B cell (primary cell): ENCODE results near the gene CCM2. TPM values are rescaled to one million over a fixed set of nuclear protein-coding genes. Genes with fewer than 3 reads are reported as not detected.

ENCODE experiments used
- ATAC-seq: fragments of 200-7000 bp; cut with Tn5 transposase; one replicate; pipeline ENCODE4 v1.10.0; 2021; ENCODE audit warnings: low read depth, mild to moderate bottlenecking, moderate number of reproducible peaks, moderate library complexity
- CTCF ChIA-PET: fragments of 350-600 bp; sonication (Branson Sonifier 250); formaldehyde crosslinking; loops from one replicate; lab custom pipeline; 2021; ENCODE audit warnings: antibody characterized with exemption, inconsistent platforms; lab: Charles Lee
- POLR2A ChIA-PET: fragments of 350-600 bp; sonication (Branson Sonifier 250); formaldehyde crosslinking; loops from one replicate; lab custom pipeline; 2021; ENCODE audit warnings: antibody characterized with exemption; lab: Charles Lee
- DNase-seq: peaks from one replicate; pipeline ENCODE4 v3.0.0; 2013
- H2AFZ ChIP-seq: 2 replicates; pipeline ENCODE4 v1.6.1; 2012; ENCODE audit warnings: mild to moderate bottlenecking, low read depth, low read length; ENCODE audit not compliant: insufficient read depth, poor library complexity, severe bottlenecking
- H3K27ac ChIP-seq, 2 donors: 1 replicate in 1 of 2; 2 replicates in 1 of 2; pipeline ENCODE4 v1.5.1; 2012 to 2013; ENCODE audit warnings: low read length in 2 of 2, mild to moderate bottlenecking in 2 of 2, moderate library complexity in 1 of 2
- H3K27me3 ChIP-seq, 4 experiments: fragments of 200-600 bp in 1 of 4; sonication (generic) in 1 of 4; replicated peaks in 1 of 4; 1 replicate in 2 of 4; 2 replicates in 2 of 4; pipeline versions ENCODE4 v1.6.1 to v1.7.0; 2013 to 2016; ENCODE audit warnings: low read length in 3 of 4, mild to moderate bottlenecking in 2 of 4, mixed read lengths in 1 of 4, moderate library complexity in 1 of 4; ENCODE audit not compliant: insufficient read depth in 4 of 4, control insufficient read depth in 3 of 4; ENCODE audit errors: control extremely low read depth in 1 of 4
- H3K36me3 ChIP-seq, 2 experiments: replicated peaks in 1 of 2; 1 replicate in 1 of 2; 2 replicates in 1 of 2; pipeline versions ENCODE4 v1.6.1 to v1.7.1; 2013; ENCODE audit warnings: low read length in 1 of 2; ENCODE audit not compliant: insufficient read depth in 2 of 2, control insufficient read depth in 1 of 2; ENCODE audit errors: control extremely low read depth in 1 of 2, extremely low read depth in 1 of 2
- H3K4me1 ChIP-seq, 2 donors: fragments of 200-600 bp in 1 of 2; sonication (generic) in 1 of 2; 1 replicate in 1 of 2; 2 replicates in 1 of 2; pipeline versions ENCODE4 v1.5.1 to v1.6.1; 2013 to 2017; ENCODE audit warnings: low read length in 2 of 2; ENCODE audit not compliant: control insufficient read depth in 2 of 2, insufficient read depth in 2 of 2
- H3K4me2 ChIP-seq: replicated peaks from 2 replicates; pipeline ENCODE3; 2012; ENCODE audit warnings: mild to moderate bottlenecking, low read depth, low read length; ENCODE audit not compliant: poor library complexity, severe bottlenecking
- H3K4me3 ChIP-seq, 5 experiments: fragments of 200-600 bp in 1 of 5; sonication (generic) in 1 of 5; 1 replicate in 3 of 5; 2 replicates in 2 of 5; pipeline versions ENCODE4 v1.5.1 to v1.7.0; 2011 to 2016; ENCODE audit warnings: low read length in 4 of 5, mild to moderate bottlenecking in 4 of 5, low read depth in 2 of 5, control low read depth in 1 of 5, moderate library complexity in 1 of 5; ENCODE audit not compliant: insufficient read depth in 1 of 5; ENCODE audit errors: control extremely low read depth in 1 of 5, extremely low read depth in 1 of 5
- H3K79me2 ChIP-seq: fragments of 200-600 bp; sonication (generic); one replicate; pipeline ENCODE4 v1.6.0; 2016; ENCODE audit warnings: low read length; ENCODE audit not compliant: control insufficient read depth, insufficient read depth
- H3K9ac ChIP-seq: fragments of 200-600 bp; sonication (generic); 2 replicates; pipeline ENCODE4 v1.6.1; 2017; ENCODE audit warnings: mild to moderate bottlenecking, low read length, moderate library complexity
- H3K9me3 ChIP-seq, 3 donors: one replicate each; pipeline versions ENCODE4 v1.6.1 to v1.7.1; 2013; ENCODE audit warnings: low read length in 2 of 3; ENCODE audit not compliant: control insufficient read depth in 2 of 3, insufficient read depth in 1 of 3; ENCODE audit errors: control extremely low read depth in 1 of 3
- H4K20me1 ChIP-seq: 2 replicates; pipeline ENCODE4 v1.6.0; 2012; ENCODE audit warnings: mild to moderate bottlenecking, low read length; ENCODE audit not compliant: insufficient read depth, control insufficient read depth, poor library complexity, severe bottlenecking
- H3K27ac Mint-ChIP-seq: one replicate; pipeline ENCODE4 v1.8.0; 2021; ENCODE audit warnings: mixed read lengths
- H3K27me3 Mint-ChIP-seq: one replicate; pipeline ENCODE4 v1.8.0; 2021; ENCODE audit warnings: mixed read lengths
- H3K4me1 Mint-ChIP-seq: one replicate; pipeline ENCODE4 v1.8.0; 2021; ENCODE audit warnings: mixed read lengths
- H3K4me3 Mint-ChIP-seq: one replicate; pipeline ENCODE4 v1.8.0; 2021; ENCODE audit warnings: mixed read lengths
- H3K9me3 Mint-ChIP-seq: one replicate; pipeline ENCODE4 v1.8.0; 2022; ENCODE audit warnings: mixed read lengths; ENCODE audit not compliant: insufficient read depth
- CTCF ChIP-seq: fragments of 200-600 bp; IDR thresholded peaks from one replicate; pipeline ENCODE4 v1.8.0; 2022; ENCODE audit warnings: antibody characterized with exemption, mild to moderate bottlenecking
- EZH2 ChIP-seq: IDR thresholded peaks from 2 replicates; pipeline ENCODE4 v1.6.1; 2012; ENCODE audit warnings: borderline replicate concordance, low read depth, mild to moderate bottlenecking, moderate library complexity, low read length; ENCODE audit not compliant: insufficient read depth, poor library complexity, severe bottlenecking
- WGBS: methylation state at CpG from one replicate; pipeline ENCODE4 v1.1.5; 2013; ENCODE audit warnings: missing lambda C conversion rate; ENCODE audit not compliant: insufficient coverage; 5-methylcytosine and 5-hydroxymethylcytosine counted together
- intact Hi-C: fragments of 100-400 bp; cut with micrococcal nuclease; formaldehyde crosslinking; loops from one replicate; pipeline ENCODE4 v1.10.0; 2022
- polyA plus RNA-seq: library from polyadenylated mRNA; depleted of rRNA; stranded (reverse); fragments of >200 nt; gene quantifications from 2 replicates; pipeline ENCODE4 v1.2.3, GENCODE V29; 2012
- total RNA-seq, 2 donors: library from RNA; stranded (reverse); fragments of 120-200 nt in 1 of 2; gene quantifications; 1 replicate in 1 of 2; 2 replicates in 1 of 2; pipeline versions ENCODE4 v1.2.3 to v1.2.4, GENCODE V29; 2013 to 2022

The CCM2 gene
- total and polyA plus RNA-seq, 2 donors (not counting 1 experiment from before 2014, with no cell fraction given) = 150 to 201 TPM

- POLR2A ChIA-PET = no interaction called here
- Mint-ChIP-seq H3K4me3 (no peak overlapping the region), H3K27ac (no peak overlapping the region)
Measured at GRCh38 chr7:45099891-45100760, 100.1 kb downstream of the CCM2 start.

More at GRCh38 chr7:45099891-45100760, 100.1 kb downstream of the CCM2 start:
- no peak overlapping the region for H3K27ac ChIP-seq
- ATAC-seq = no peak
- no peak overlapping the region for H3K4me3 ChIP-seq
- H3K79me2 ChIP-seq = peaks cover 20% of the 10 kb centered on the region
- H2AFZ ChIP-seq = no peak overlapping the region
- CTCF ChIA-PET = no interaction called here
- Mint-ChIP-seq H3K4me1 (no peaks in the 10 kb centered on the region), H3K27me3 (no peaks in the 10 kb centered on the region), H3K9me3 (no peaks in the 10 kb centered on the region)
- WGBS = 99% methylated on average over 16 of the region's 16 CpGs
- no peaks in the 10 kb centered on the region for H3K9me3 ChIP-seq
- no peak for TF ChIP-seq CTCF
- no peak for TF ChIP-seq EZH2
- no peaks in the 10 kb centered on the region for H3K4me1 ChIP-seq
- peaks cover 0 to 60% of the 10 kb centered on the region in 2 experiments for H3K36me3 ChIP-seq
- intact Hi-C loops = no loop called here
- H3K4me2 ChIP-seq = no peak overlapping the region
- peaks cover 45% of the 10 kb centered on the region for H4K20me1 ChIP-seq
- no peak overlapping the region for H3K9ac ChIP-seq
- no peak for DNase-seq
- H3K27me3 ChIP-seq = no peaks in the 10 kb centered on the region
